HEK293 (cell line): ENCODE measurements around the gene PTER.

Experiments
- ELK4 ChIP-seq: IDR thresholded peaks from 2 replicates; pipeline ENCODE4 v1.6.1; 2011; ENCODE audit warnings: mild to moderate bottlenecking, low read depth, low read length, borderline replicate concordance
- REST ChIP-seq: fragments of 450-650 bp; formaldehyde crosslinking; IDR thresholded peaks from 2 replicates; pipeline ENCODE4 v1.5.1; 2016; ENCODE audit warnings: missing biosample characterization, missing genetic modification characterization
- YY1 ChIP-seq: fragments of 450-650 bp; formaldehyde crosslinking; IDR thresholded peaks from 2 replicates; pipeline ENCODE4 v1.5.1; 2018; ENCODE audit warnings: missing biosample characterization, missing genetic modification characterization
- ZEB2 ChIP-seq: fragments of 450-650 bp; formaldehyde crosslinking; IDR thresholded peaks from 2 replicates; pipeline ENCODE4 v1.5.1; 2016; ENCODE audit warnings: missing biosample characterization, missing genetic modification characterization
- ZIC2 ChIP-seq: fragments of 450-650 bp; formaldehyde crosslinking; IDR thresholded peaks from 2 replicates; pipeline ENCODE4 v1.5.1; 2016; ENCODE audit warnings: missing biosample characterization, missing genetic modification characterization
- ZNF26 ChIP-seq: fragments of 450-650 bp; formaldehyde crosslinking; IDR thresholded peaks from 2 replicates; pipeline ENCODE4 v1.5.1; 2016; ENCODE audit warnings: missing biosample characterization, missing genetic modification characterization
- ZNF302 ChIP-seq: fragments of 450-650 bp; formaldehyde crosslinking; IDR thresholded peaks from 2 replicates; pipeline ENCODE4 v1.5.1; 2016; ENCODE audit warnings: missing biosample characterization, missing genetic modification characterization, low read depth
- ZNF324 ChIP-seq: fragments of 450-650 bp; formaldehyde crosslinking; IDR thresholded peaks from 2 replicates; pipeline ENCODE4 v1.5.1; 2016; ENCODE audit warnings: missing biosample characterization, missing genetic modification characterization
- ZNF350 ChIP-seq: fragments of 450-650 bp; formaldehyde crosslinking; IDR thresholded peaks from 2 replicates; pipeline ENCODE4 v1.5.0; 2017; ENCODE audit warnings: missing biosample characterization, mild to moderate bottlenecking, missing genetic modification characterization
- ZNF394 ChIP-seq: fragments of 450-650 bp; formaldehyde crosslinking; IDR thresholded peaks from 2 replicates; pipeline ENCODE4 v1.5.1; 2016; ENCODE audit warnings: missing biosample characterization, missing genetic modification characterization, mild to moderate bottlenecking, moderate library complexity, borderline replicate concordance
- ZNF426 ChIP-seq: fragments of 450-650 bp; formaldehyde crosslinking; IDR thresholded peaks from 2 replicates; pipeline ENCODE4 v1.5.1; 2017; ENCODE audit warnings: missing biosample characterization, missing genetic modification characterization, mild to moderate bottlenecking, inconsistent platforms, moderate library complexity
- ZNF433 ChIP-seq: fragments of 450-650 bp; formaldehyde crosslinking; IDR thresholded peaks from 2 replicates; pipeline ENCODE4 v1.5.1; 2016; ENCODE audit warnings: missing biosample characterization, missing genetic modification characterization, low read depth
- ZNF488 ChIP-seq: fragments of 450-650 bp; formaldehyde crosslinking; IDR thresholded peaks from 2 replicates; pipeline ENCODE4 v1.5.1; 2016; ENCODE audit warnings: missing biosample characterization, missing genetic modification characterization
- ZNF518A ChIP-seq: fragments of 450-650 bp; formaldehyde crosslinking; conservative IDR thresholded peaks from 2 replicates; pipeline ENCODE4 v1.5.1; 2016; ENCODE audit warnings: low read depth, missing biosample characterization, missing genetic modification characterization
- ZNF600 ChIP-seq: fragments of 450-650 bp; formaldehyde crosslinking; IDR thresholded peaks from 2 replicates; pipeline ENCODE4 v1.5.1; 2016; ENCODE audit warnings: missing biosample characterization, missing genetic modification characterization
- ZNF639 ChIP-seq: fragments of 450-650 bp; formaldehyde crosslinking; IDR thresholded peaks from 2 replicates; pipeline ENCODE4 v1.5.1; 2016; ENCODE audit warnings: missing biosample characterization, missing genetic modification characterization
- ZNF645 ChIP-seq: fragments of 450-650 bp; formaldehyde crosslinking; IDR thresholded peaks from 2 replicates; pipeline ENCODE4; 2016; ENCODE audit warnings: missing biosample characterization, missing genetic modification characterization
- ZNF654 ChIP-seq: fragments of 450-650 bp; formaldehyde crosslinking; IDR thresholded peaks from 2 replicates; pipeline ENCODE4 v1.5.1; 2016; ENCODE audit warnings: low read depth, missing biosample characterization, missing genetic modification characterization
- ZNF660 ChIP-seq: fragments of 450-650 bp; IDR thresholded peaks from 2 replicates; pipeline ENCODE4 v1.5.1; 2018; ENCODE audit warnings: missing biosample characterization, mild to moderate bottlenecking, missing genetic modification characterization
- ZNF76 ChIP-seq: fragments of 450-650 bp; formaldehyde crosslinking; IDR thresholded peaks from 2 replicates; pipeline ENCODE4; 2016; ENCODE audit warnings: low read depth, missing biosample characterization, missing genetic modification characterization, borderline replicate concordance
- ZNF791 ChIP-seq: fragments of 450-650 bp; formaldehyde crosslinking; IDR thresholded peaks from 2 replicates; pipeline ENCODE4 v1.5.1; 2016; ENCODE audit warnings: missing biosample characterization, missing genetic modification characterization
- ZNF830 ChIP-seq: fragments of 450-650 bp; IDR thresholded peaks from 2 replicates; pipeline ENCODE4 v1.5.0; 2018; ENCODE audit warnings: missing biosample characterization, missing genetic modification characterization, low read depth, mild to moderate bottlenecking, moderate library complexity

PTER gene

GRCh38 chr10:16521311-16522016, 84.7 kb downstream of the PTER start, which contains the start of gene C1QL3 (continued):
- TF ChIP-seq REST (tag by site-specific recombination) (no peak), ZNF26 (tag by site-specific recombination) (no peak), ZNF350 (tag by site-specific recombination) (no peak), ZNF302 (tag by site-specific recombination) (no peak), ZNF830 (tag by site-specific recombination) (no peak), ZNF518A (tag by site-specific recombination) (no peak), YY1 (tag by site-specific recombination) (no peak), ZNF76 (tag by site-specific recombination) (no peak), ZIC2 (tag by site-specific recombination) (no peak), ELK4 (no peak), ZNF600 (tag by site-specific recombination) (no peak), ZNF639 (tag by site-specific recombination) (no peak), ZNF654 (tag by site-specific recombination) (no peak), ZNF645 (tag by site-specific recombination) (no peak), ZNF433 (tag by site-specific recombination) (no peak), ZNF394 (tag by site-specific recombination) (no peak), ZEB2 (tag by site-specific recombination) (no peak), ZNF426 (no peak), ZNF324 (tag by site-specific recombination) (no peak), ZNF791 (tag by site-specific recombination) (no peak), ZNF488 (tag by site-specific recombination) (no peak), ZNF660 (tag by site-specific recombination) (0 out of 2 replicates have a peak, but pooled peaks have one; percentile 43)
